ENCODE results near the gene ALK. TPM values are rescaled to one million over a fixed set of nuclear protein-coding genes. Genes with fewer than 3 reads are reported as not detected.

Gene ALK
- total and polyA plus RNA-seq, 4 donors, result 4.2 to 16.7 (median 14.2) TPM

DNA sequence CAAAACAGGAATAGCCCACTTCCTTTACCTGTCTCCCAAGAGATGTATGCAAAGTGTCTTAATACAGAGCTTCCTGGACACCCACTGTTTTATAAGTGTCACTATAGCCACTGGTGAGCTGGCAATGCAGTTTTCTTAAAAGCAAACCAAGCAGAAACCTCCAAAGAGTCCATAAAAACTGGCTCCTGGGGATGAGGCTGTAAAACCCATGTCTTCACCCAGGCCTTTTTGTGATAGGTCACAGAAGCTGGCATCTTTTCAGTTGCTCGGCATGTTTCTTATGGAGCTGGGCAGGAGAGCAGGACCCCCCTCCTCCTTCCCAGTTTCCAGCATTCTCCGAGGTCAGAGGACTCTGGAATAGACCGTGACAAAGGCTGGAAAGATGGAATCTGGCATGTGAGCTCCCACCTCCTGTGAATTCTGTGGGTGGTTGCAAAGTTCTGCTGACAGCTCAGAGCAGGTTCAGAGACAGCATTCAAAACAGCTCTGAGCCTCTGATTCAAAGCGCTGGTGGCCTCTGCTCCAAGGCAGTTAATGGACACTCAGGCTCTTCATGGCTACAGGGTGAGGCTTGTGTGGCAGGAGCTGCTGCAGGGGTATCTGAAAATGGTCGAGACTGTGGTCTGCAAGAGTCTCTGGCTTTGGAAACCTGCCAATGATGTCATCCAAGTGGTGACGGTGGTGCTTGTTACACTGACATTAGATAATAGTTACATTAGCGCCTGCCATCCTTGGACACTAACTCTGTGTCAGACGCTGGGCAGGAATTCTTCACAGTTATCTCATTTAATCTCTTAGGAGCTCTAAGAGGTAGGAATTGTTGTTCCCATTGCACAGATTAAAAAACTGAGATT lies 522.8 kb downstream of the ALK start:
- Histone ChIP-seq H3K27me3 (ENCODE audit: control insufficient read depth, insufficient read depth, low read length) (no peaks in the 10 kb centered on the region), H3K4me3 (ENCODE audit: low read depth, low read length) (no peak overlapping the region), H3K9me3 (ENCODE audit: control insufficient read depth, insufficient read depth, low read length) (no peaks in the 10 kb centered on the region), H3K27ac (ENCODE audit: low read depth, low read length) (peak overlapping the region; percentile 19), H3K36me3 (ENCODE audit: control insufficient read depth, insufficient read depth, low read length) (no peaks in the 10 kb centered on the region), H3K4me1 (ENCODE audit: control insufficient read depth, insufficient read depth, low read length) (peaks cover 23% of the 10 kb centered on the region)
- 33% methylated on average over 5 of the region's 8 CpGs for whole genome bisulfite sequencing (ENCODE audit: insufficient coverage)
- peak in 2 of 6 donors; percentile 49 to 61 for DNase-seq (ENCODE audit: low read depth in 4 of 6, low spot score in 6 of 6)

DNA sequence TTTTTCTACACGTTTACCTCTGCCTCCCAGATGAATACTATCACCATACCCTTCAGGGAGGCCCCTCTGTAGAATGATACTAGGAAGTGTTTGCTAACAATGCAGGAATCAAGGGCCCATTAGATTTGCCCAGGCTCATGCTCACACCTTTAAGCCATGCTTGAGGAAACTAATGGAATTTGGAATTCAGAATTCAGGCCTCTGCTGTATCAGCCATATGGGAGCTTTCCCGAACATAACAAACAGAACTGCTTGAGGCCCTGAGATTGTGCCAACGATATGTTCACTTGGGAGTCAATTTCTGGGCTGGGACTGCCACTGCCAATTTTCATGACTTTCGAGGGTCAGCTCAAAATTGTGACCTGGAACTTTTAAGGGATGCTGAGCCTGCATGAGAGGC lies 523.7 kb downstream of the ALK start:
- Histone ChIP-seq H3K27ac (ENCODE audit: low read depth, low read length) (no peak overlapping the region), H3K36me3 (ENCODE audit: control insufficient read depth, insufficient read depth, low read length) (no peaks in the 10 kb centered on the region), H3K4me3 (ENCODE audit: low read depth, low read length) (no peak overlapping the region), H3K9me3 (ENCODE audit: control insufficient read depth, insufficient read depth, low read length) (no peaks in the 10 kb centered on the region), H3K27me3 (ENCODE audit: control insufficient read depth, insufficient read depth, low read length) (no peaks in the 10 kb centered on the region), H3K4me1 (ENCODE audit: control insufficient read depth, insufficient read depth, low read length) (peaks cover 23% of the 10 kb centered on the region)
- WGBS (ENCODE audit: insufficient coverage), result 53% methylated on average over 3 of the region's 4 CpGs
- peak in 1 of 6 donors; percentile 89 for DNase-seq (ENCODE audit: low read depth in 4 of 6, low spot score in 6 of 6)

DNA sequence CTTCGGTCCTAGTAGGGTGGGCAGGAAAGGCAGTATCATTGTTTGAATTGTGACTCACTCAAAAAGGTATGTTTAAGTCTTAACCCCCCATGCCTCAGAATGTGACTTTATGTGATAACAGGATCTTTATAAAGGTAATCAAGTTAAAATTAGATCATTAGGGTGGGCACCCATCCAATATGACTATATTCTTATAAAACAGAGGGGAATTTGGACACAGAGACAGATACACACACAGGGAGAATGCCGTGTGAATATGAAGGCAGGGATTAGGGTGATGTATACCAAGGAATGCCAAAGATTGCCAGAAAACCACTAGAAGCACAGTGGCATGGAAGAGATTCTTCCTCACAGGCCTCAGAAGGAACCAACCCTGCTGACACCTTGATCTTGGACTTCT lies 524.3 kb downstream of the ALK start:
- H3K9me3 ChIP-seq (ENCODE audit: control insufficient read depth, insufficient read depth, low read length), result no peaks in the 10 kb centered on the region
- no peak overlapping the region for H3K27ac ChIP-seq (ENCODE audit: low read depth, low read length)
- H3K27me3 ChIP-seq (ENCODE audit: control insufficient read depth, insufficient read depth, low read length), result no peaks in the 10 kb centered on the region
- no peak for DNase-seq (ENCODE audit: low read depth in 4 of 6, low spot score in 6 of 6)
- no CpG with 5 or more reads among the region's 2 CpGs for WGBS (ENCODE audit: insufficient coverage)
- no peak overlapping the region for H3K4me3 ChIP-seq (ENCODE audit: low read depth, low read length)
- H3K36me3 ChIP-seq (ENCODE audit: control insufficient read depth, insufficient read depth, low read length), result no peaks in the 10 kb centered on the region
- H3K4me1 ChIP-seq (ENCODE audit: control insufficient read depth, insufficient read depth, low read length), result peaks cover 20% of the 10 kb centered on the region

DNA sequence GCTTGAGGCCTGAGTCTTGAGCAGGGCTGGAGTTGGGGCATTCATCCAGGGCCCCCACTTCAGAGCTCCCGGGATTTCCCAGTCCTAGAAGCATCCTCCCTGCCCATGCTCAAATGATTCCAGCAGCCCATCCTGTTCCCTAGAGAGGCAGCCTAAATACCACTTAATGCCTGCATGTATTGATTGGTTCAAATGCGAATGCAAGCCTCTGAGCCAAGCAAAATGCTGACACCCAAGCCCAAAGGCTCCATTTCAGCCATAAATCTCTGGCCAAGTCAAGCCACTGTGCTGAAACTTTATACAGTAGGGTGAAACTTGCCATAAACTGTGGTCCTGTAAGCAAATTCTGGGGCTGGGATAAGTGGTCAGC lies 526.4 kb downstream of the ALK start:
- no peaks in the 10 kb centered on the region for H3K36me3 ChIP-seq (ENCODE audit: control insufficient read depth, insufficient read depth, low read length)
- H3K4me1 ChIP-seq (ENCODE audit: control insufficient read depth, insufficient read depth, low read length), result peaks cover 17% of the 10 kb centered on the region
- 61% methylated on average over 2 of the region's 2 CpGs for WGBS (ENCODE audit: insufficient coverage)
- H3K27ac ChIP-seq (ENCODE audit: low read depth, low read length), result no peak overlapping the region
- peak in 1 of 6 donors; percentile 62 for DNase-seq (ENCODE audit: low read depth in 4 of 6, low spot score in 6 of 6)
- no peaks in the 10 kb centered on the region for H3K27me3 ChIP-seq (ENCODE audit: control insufficient read depth, insufficient read depth, low read length)
- no peak overlapping the region for H3K4me3 ChIP-seq (ENCODE audit: low read depth, low read length)
- no peaks in the 10 kb centered on the region for H3K9me3 ChIP-seq (ENCODE audit: control insufficient read depth, insufficient read depth, low read length)

DNA sequence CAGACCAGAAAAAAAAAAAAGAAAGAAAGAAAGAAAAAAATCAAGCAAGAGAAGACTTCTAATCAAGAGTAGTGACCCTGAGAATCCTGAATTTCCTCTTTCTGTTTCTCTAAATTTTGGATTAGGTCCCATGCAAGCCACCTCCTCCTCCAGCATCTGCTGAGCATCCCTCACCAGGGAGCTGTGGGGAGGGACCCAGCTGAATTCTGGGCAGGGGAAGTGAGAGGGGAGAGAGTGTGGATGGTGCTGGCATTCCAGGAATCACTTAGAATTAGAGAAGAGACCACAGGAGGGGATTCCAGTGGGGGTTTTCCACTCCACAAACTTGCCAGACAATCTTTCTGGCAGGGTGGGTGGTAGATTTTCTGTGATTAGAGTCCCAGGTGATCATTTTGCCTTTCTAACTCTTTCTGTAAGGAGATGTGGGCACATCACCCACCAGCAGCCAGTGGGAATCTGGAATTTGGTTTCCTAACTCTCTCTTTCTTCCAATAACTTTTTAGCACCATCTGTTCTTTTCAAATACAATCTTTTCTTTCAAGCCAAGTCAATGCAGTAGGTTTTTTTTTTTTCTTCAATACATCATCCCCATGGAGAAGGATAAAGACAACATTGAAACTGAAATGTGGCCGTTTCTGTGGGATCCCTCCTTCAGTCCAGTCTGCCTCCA lies 526.9 kb downstream of the ALK start:
- Histone ChIP-seq H3K4me3 (ENCODE audit: low read depth, low read length) (no peak overlapping the region), H3K4me1 (ENCODE audit: control insufficient read depth, insufficient read depth, low read length) (peaks cover 17% of the 10 kb centered on the region), H3K27me3 (ENCODE audit: control insufficient read depth, insufficient read depth, low read length) (no peaks in the 10 kb centered on the region), H3K9me3 (ENCODE audit: control insufficient read depth, insufficient read depth, low read length) (no peaks in the 10 kb centered on the region), H3K27ac (ENCODE audit: low read depth, low read length) (no peak overlapping the region), H3K36me3 (ENCODE audit: control insufficient read depth, insufficient read depth, low read length) (no peaks in the 10 kb centered on the region)
- DNase-seq (ENCODE audit: low read depth in 4 of 6, low spot score in 6 of 6), result peak in 1 of 6 donors; percentile 68
- WGBS (ENCODE audit: insufficient coverage), result 22% methylated on average over 1 of the region's 1 CpG

DNA sequence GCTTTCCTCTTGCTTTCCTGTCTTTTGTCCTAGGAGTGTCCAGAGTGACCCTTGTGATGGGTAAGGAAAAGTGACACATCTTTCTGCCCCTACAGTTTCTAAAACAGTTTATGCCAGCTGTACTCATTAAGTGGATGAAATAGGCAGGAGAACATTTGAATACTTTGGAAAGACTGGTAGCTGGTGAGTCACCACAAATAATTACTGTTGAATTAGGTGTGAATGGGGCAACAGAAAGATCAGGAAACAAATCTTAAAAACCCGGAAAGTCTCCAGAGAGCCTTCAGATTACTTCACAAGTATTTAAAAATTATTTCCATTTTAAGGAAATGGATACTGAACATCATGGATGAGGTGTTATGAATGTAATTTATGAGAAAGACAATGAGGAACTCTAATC lies 527.7 kb downstream of the ALK start:
- H3K9me3 ChIP-seq (ENCODE audit: control insufficient read depth, insufficient read depth, low read length), result no peaks in the 10 kb centered on the region
- H3K36me3 ChIP-seq (ENCODE audit: control insufficient read depth, insufficient read depth, low read length), result no peaks in the 10 kb centered on the region
- no peak overlapping the region for H3K27ac ChIP-seq (ENCODE audit: low read depth, low read length)
- no CpG with 5 or more reads among the region's 1 CpG for WGBS (ENCODE audit: insufficient coverage)
- H3K27me3 ChIP-seq (ENCODE audit: control insufficient read depth, insufficient read depth, low read length), result no peaks in the 10 kb centered on the region
- no peak overlapping the region for H3K4me3 ChIP-seq (ENCODE audit: low read depth, low read length)
- H3K4me1 ChIP-seq (ENCODE audit: control insufficient read depth, insufficient read depth, low read length), result peaks cover 14% of the 10 kb centered on the region
- DNase-seq (ENCODE audit: low read depth in 4 of 6, low spot score in 6 of 6), result no peak

DNA sequence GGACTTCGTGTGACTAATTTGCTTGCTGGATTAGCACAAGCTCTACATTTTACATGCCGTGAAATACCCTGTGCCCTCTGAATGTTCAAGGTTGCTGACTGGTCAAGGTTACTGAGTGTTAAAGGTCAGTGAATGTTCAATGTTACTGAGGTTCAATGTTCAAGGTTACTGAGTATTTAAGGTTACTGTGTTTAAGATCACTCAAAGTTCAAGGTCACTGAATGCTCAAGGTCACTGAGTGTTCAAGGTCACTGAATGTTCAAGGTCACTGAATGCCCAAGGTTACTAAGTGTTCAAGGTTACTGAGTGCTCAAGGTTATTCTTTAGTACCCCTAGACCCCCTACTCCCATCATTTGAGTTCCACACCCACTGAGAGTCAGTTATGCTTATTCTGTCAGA lies 528.6 kb downstream of the ALK start:
- no peaks in the 10 kb centered on the region for H3K27me3 ChIP-seq (ENCODE audit: control insufficient read depth, insufficient read depth, low read length)
- 87% methylated on average over 2 of the region's 2 CpGs for WGBS (ENCODE audit: insufficient coverage)
- H3K4me3 ChIP-seq (ENCODE audit: low read depth, low read length), result no peak overlapping the region
- peaks cover 7% of the 10 kb centered on the region for H3K4me1 ChIP-seq (ENCODE audit: control insufficient read depth, insufficient read depth, low read length)
- no peak overlapping the region for H3K27ac ChIP-seq (ENCODE audit: low read depth, low read length)
- DNase-seq (ENCODE audit: low read depth in 4 of 6, low spot score in 6 of 6), result no peak
- no peaks in the 10 kb centered on the region for H3K9me3 ChIP-seq (ENCODE audit: control insufficient read depth, insufficient read depth, low read length)
- H3K36me3 ChIP-seq (ENCODE audit: control insufficient read depth, insufficient read depth, low read length), result no peaks in the 10 kb centered on the region

DNA sequence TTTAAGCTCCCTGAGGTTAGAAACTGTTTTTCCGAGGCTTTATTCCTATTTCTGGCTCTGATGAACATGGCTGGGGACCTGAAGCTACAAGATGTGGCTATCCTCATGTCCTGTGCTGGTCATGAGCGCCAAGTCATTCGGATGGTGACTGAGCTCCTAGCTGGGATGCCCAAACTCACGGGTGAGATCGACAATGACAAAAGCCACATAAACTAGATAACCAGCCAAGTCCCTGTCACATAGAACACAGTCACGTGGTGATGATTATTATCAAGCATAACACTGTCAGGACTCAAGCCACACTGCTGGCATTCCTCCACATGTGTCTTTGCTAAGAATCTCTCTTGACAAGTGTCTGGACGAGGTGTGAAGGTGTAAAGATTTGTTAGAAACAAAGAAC lies 531.2 kb downstream of the ALK start:
- H3K9me3 ChIP-seq (ENCODE audit: control insufficient read depth, insufficient read depth, low read length), result no peaks in the 10 kb centered on the region
- no peaks in the 10 kb centered on the region for H3K36me3 ChIP-seq (ENCODE audit: control insufficient read depth, insufficient read depth, low read length)
- WGBS (ENCODE audit: insufficient coverage), result 47% methylated on average over 6 of the region's 7 CpGs
- peaks cover 6% of the 10 kb centered on the region for H3K4me1 ChIP-seq (ENCODE audit: control insufficient read depth, insufficient read depth, low read length)
- H3K27me3 ChIP-seq (ENCODE audit: control insufficient read depth, insufficient read depth, low read length), result no peaks in the 10 kb centered on the region
- DNase-seq (ENCODE audit: low read depth in 4 of 6, low spot score in 6 of 6), result peak in 1 of 6 donors; percentile 43
- H3K4me3 ChIP-seq (ENCODE audit: low read depth, low read length), result no peak overlapping the region
- no peak overlapping the region for H3K27ac ChIP-seq (ENCODE audit: low read depth, low read length)

DNA sequence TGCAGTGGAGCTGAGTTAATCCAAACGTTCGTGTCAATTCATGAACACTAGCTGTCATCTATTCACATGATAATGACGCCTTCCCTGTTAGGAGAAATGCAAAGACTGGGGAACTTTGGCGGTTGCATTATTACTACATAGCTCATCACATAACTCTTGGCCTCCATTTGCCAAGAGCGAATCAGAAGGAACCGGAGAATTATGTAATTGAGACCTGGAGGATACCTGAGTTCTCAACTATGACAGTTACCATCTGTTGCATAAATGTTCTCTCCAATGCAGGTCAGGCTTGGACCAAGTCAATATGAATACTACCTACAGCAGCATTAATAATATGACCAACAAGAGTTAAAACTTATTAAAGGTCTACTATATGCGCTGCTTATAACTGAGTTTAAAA lies 531.7 kb downstream of the ALK start:
- no peaks in the 10 kb centered on the region for H3K9me3 ChIP-seq (ENCODE audit: control insufficient read depth, insufficient read depth, low read length)
- no peaks in the 10 kb centered on the region for H3K27me3 ChIP-seq (ENCODE audit: control insufficient read depth, insufficient read depth, low read length)
- H3K36me3 ChIP-seq (ENCODE audit: control insufficient read depth, insufficient read depth, low read length), result no peaks in the 10 kb centered on the region
- H3K4me1 ChIP-seq (ENCODE audit: control insufficient read depth, insufficient read depth, low read length), result peaks cover 2% of the 10 kb centered on the region
- DNase-seq (ENCODE audit: low read depth in 4 of 6, low spot score in 6 of 6), result no peak
- no peak overlapping the region for H3K27ac ChIP-seq (ENCODE audit: low read depth, low read length)
- H3K4me3 ChIP-seq (ENCODE audit: low read depth, low read length), result no peak overlapping the region
- WGBS (ENCODE audit: insufficient coverage), result 100% methylated on average over 1 of the region's 7 CpGs

DNA sequence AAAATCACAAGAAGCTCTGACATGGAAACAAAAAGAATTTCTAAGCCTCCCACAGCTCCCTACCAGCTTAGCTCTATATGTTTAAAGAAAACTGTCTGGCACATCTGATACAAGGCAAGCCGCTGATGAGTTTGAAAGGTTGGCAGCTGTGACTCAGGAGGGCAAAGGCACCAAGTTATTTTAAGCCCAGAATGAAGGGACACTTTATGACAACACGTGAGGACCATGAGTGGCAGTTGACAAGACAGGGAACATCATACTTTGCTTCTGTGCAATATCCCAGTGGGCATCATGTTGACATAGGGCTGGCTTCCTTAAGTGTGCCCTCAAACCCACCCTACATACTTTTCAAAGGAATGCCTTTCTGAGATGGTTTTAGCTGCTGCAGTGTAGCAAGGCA lies 533.3 kb downstream of the ALK start:
- WGBS (ENCODE audit: insufficient coverage), result 92% methylated on average over 2 of the region's 2 CpGs
- H3K36me3 ChIP-seq (ENCODE audit: control insufficient read depth, insufficient read depth, low read length), result no peaks in the 10 kb centered on the region
- H3K27ac ChIP-seq (ENCODE audit: low read depth, low read length), result no peak overlapping the region
- no peak for DNase-seq (ENCODE audit: low read depth in 4 of 6, low spot score in 6 of 6)
- H3K4me3 ChIP-seq (ENCODE audit: low read depth, low read length), result no peak overlapping the region
- H3K27me3 ChIP-seq (ENCODE audit: control insufficient read depth, insufficient read depth, low read length), result no peaks in the 10 kb centered on the region
- no peaks in the 10 kb centered on the region for H3K4me1 ChIP-seq (ENCODE audit: control insufficient read depth, insufficient read depth, low read length)
- H3K9me3 ChIP-seq (ENCODE audit: control insufficient read depth, insufficient read depth, low read length), result no peaks in the 10 kb centered on the region

All from spinal cord (tissue), 10 donors.